Transverse colon (tissue), 4 donors: ENCODE data around the gene IMMT. TPM values are rescaled to one million over a fixed set of nuclear protein-coding genes. Genes with fewer than 3 reads are reported as not detected.

Experiments used
- DNase-seq: peaks from one replicate; pipeline ENCODE4 v3.0.0-alpha.2; 2019
- H3K27ac ChIP-seq, 4 donors: fragments of 200-600 bp; sonication (generic); 2 replicates each; pipeline ENCODE4 v1.5.1; 2016 to 2018; ENCODE audit warnings: inconsistent platforms in 4 of 4
- H3K27me3 ChIP-seq: fragments of 200-600 bp; sonication (generic); 2 replicates; pipeline ENCODE4 v1.5.1; 2017; ENCODE audit warnings: inconsistent platforms
- H3K36me3 ChIP-seq, 4 donors: fragments of 200-600 bp; sonication (generic); 2 replicates each; pipeline ENCODE4 v1.5.1; 2017 to 2019; ENCODE audit warnings: inconsistent platforms in 4 of 4
- H3K4me1 ChIP-seq, 4 donors: fragments of 200-600 bp; sonication (generic); 2 replicates each; pipeline ENCODE4 v1.5.1; 2017 to 2020; ENCODE audit warnings: inconsistent platforms in 4 of 4
- H3K4me3 ChIP-seq, 4 donors: fragments of 200-600 bp; sonication (generic); 1 replicate in 1 of 4; 2 replicates in 3 of 4; pipeline versions ENCODE4 v1.5.1 to v1.6.1; 2017 to 2019; ENCODE audit warnings: inconsistent platforms in 4 of 4
- H3K9me3 ChIP-seq, 2 donors: fragments of 200-600 bp; sonication (generic); 2 replicates each; pipeline ENCODE4 v1.5.1; 2017 to 2019; ENCODE audit warnings: inconsistent platforms in 2 of 2
- CTCF ChIP-seq, 5 experiments: fragments of 200-600 bp in 3 of 5; fragments of 450-650 bp in 2 of 5; sonication (generic) in 3 of 5; IDR thresholded peaks; 1 replicate in 2 of 5; 2 replicates in 3 of 5; pipeline ENCODE4 v1.5.1; 2016 to 2017; ENCODE audit warnings: antibody characterized with exemption in 5 of 5, inconsistent platforms in 3 of 5, mild to moderate bottlenecking in 2 of 5, moderate library complexity in 1 of 5
- EP300 ChIP-seq: sonication (generic); formaldehyde crosslinking; IDR thresholded peaks from one replicate; pipeline ENCODE4 v1.6.1; 2017; ENCODE audit warnings: antibody characterized with exemption, low read depth
- POLR2A ChIP-seq: fragments of 450-650 bp; IDR thresholded peaks from one replicate; pipeline ENCODE4 v1.6.1; 2016; ENCODE audit warnings: antibody characterized with exemption, mild to moderate bottlenecking, moderate library complexity
- POLR2AphosphoS5 ChIP-seq, 3 donors: sonication (generic); formaldehyde crosslinking; IDR thresholded peaks; one replicate each; pipeline ENCODE4 v1.6.1; 2016; ENCODE audit warnings: antibody characterized with exemption in 3 of 3
- WGBS, 2 donors: methylation state at CpG; one replicate each; pipeline ENCODE4 v1.1.5; 2018; ENCODE audit warnings: low coverage in 1 of 2; 5-methylcytosine and 5-hydroxymethylcytosine counted together
- in situ Hi-C, 4 donors: fragments of 200-750 bp; cut with MboI; loops; one replicate each; pipeline versions ENCODE4 v1.15.0 to v1.15.1; 2017; ENCODE audit warnings: low sequenced_read_pairs in 3 of 4, low pct_ligation_motif_present in 1 of 4, low pct_unique_long_range_greater_than_20kb in 1 of 4
- intact Hi-C: fragments of 100-400 bp; cut with DNase I; formaldehyde crosslinking; loops from one replicate; pipeline ENCODE4 v1.15.1; 2023; ENCODE audit warnings: low total_unique reads
- total RNA-seq, 4 donors: library from RNA; depleted of rRNA; stranded (reverse); fragments of >200 nt; gene quantifications; one replicate each; pipeline ENCODE4 v1.1.0, GENCODE V29; 2016

The IMMT gene
- total RNA-seq, 4 donors from 2014 or later, result 44.4 to 149 (median 85.8) TPM

GRCh38 chr2:86235196-86235980 is 40.1 kb upstream of the IMMT start:
- no peaks in the 10 kb centered on the region for H3K36me3 ChIP-seq
- no peaks in the 10 kb centered on the region for H3K4me1 ChIP-seq
- TF ChIP-seq EP300 (no peak), POLR2AphosphoS5 (IDR thresholded peaks at IDR 0.05) (no peak), POLR2A (no peak), CTCF (IDR thresholded peaks at IDR 0.05) (no peak)
- WGBS, 2 donors, result 76 to 100% methylated on average over 3 to 12 of the region's 12 CpGs
- H3K9me3 ChIP-seq, result no peaks in the 10 kb centered on the region
- in situ Hi-C loops (loop anchor here in 2 of 4 donors (10.0 to 25.0 kb wide), 2 partner anchors 119 to 127 kb away; no protein-coding TSS in a partner anchor), intact Hi-C loops (no loop called here)
- H3K27me3 ChIP-seq, result no peaks in the 10 kb centered on the region
- no peak overlapping the region for H3K4me3 ChIP-seq
- DNase-seq, result no peak
- peak overlapping the region in 1 of 4 donors; percentile 8 for H3K27ac ChIP-seq

GRCh38 chr2:86234563-86235131 is 39.4 kb upstream of the IMMT start:
- H3K4me3 ChIP-seq, result no peak overlapping the region
- whole genome bisulfite sequencing, 2 donors, result 58 to 59% methylated on average over 3 of the region's 3 CpGs
- in situ Hi-C loops, result loop anchor here in 2 of 4 donors (10.0 to 25.0 kb wide), 2 partner anchors 120 to 128 kb away; no protein-coding TSS in a partner anchor
- DNase-seq, result no peak
- intact Hi-C loops, result no loop called here
- H3K36me3 ChIP-seq, result no peaks in the 10 kb centered on the region
- H3K4me1 ChIP-seq, result no peaks in the 10 kb centered on the region
- TF ChIP-seq CTCF (IDR thresholded peaks at IDR 0.05) (no peak), EP300 (no peak), POLR2A (no peak), POLR2AphosphoS5 (IDR thresholded peaks at IDR 0.05) (no peak)
- H3K27me3 ChIP-seq, result no peaks in the 10 kb centered on the region
- peak overlapping the region in 3 of 4 donors; percentile 39 to 55 (median 48) for H3K27ac ChIP-seq
- H3K9me3 ChIP-seq, result no peaks in the 10 kb centered on the region

- WGBS, 2 donors, result 55 to 60% methylated on average over 3 to 4 of the region's 4 CpGs
- H3K27me3 ChIP-seq, result no peaks in the 10 kb centered on the region
Measured at GRCh38 chr2:86233436-86233835, 38.2 kb upstream of the IMMT start.

More at GRCh38 chr2:86233436-86233835, 38.2 kb upstream of the IMMT start:
- intact Hi-C loops (no loop called here), in situ Hi-C loops (loop anchor here in 2 of 4 donors (10.0 to 25.0 kb wide), 2 partner anchors 121 to 129 kb away; no protein-coding TSS in a partner anchor)
- Histone ChIP-seq H3K36me3 (no peaks in the 10 kb centered on the region), H3K9me3 (no peaks in the 10 kb centered on the region), H3K4me3 (no peak overlapping the region), H3K27ac (no peak overlapping the region), H3K4me1 (no peaks in the 10 kb centered on the region)
- TF ChIP-seq EP300 (no peak), POLR2A (no peak), CTCF (IDR thresholded peaks at IDR 0.05) (no peak), POLR2AphosphoS5 (IDR thresholded peaks at IDR 0.05) (no peak)
- DNase-seq, result no peak
